ENCODE results near the gene NAXE.

- TF ChIP-seq EZH2 (IDR thresholded peaks at IDR 0.05; ENCODE audit: borderline replicate concordance, low read length), result no peak
- TF ChIP-seq CTCF (conservative IDR thresholded peaks at IDR 0.05 in 1 of 2, IDR thresholded peaks at IDR 0.05 in 1 of 2; ENCODE audit: extremely low read depth in 1 of 2, insufficient read depth in 1 of 2, low read depth in 1 of 2, low read length in 2 of 2), result peak in 1 of 2 donors; percentile 24
Observed at GRCh38 chr1:156599811-156600210, 8.2 kb downstream of the NAXE start.
